LHCN-M2 (cell line): ENCODE results near the gene LAMA5. TPM values are rescaled to one million over a fixed set of nuclear protein-coding genes. Genes with fewer than 3 reads are reported as not detected.
A peak's percentile ranks its signal among the peaks of the same experiment; 100 is the strongest.

Experiments
- DNase-seq: peaks from one replicate; pipeline ENCODE4 v3.0.0-alpha.2; 2012; ENCODE audit warnings: low read depth
- total RNA-seq: library from RNA; depleted of rRNA; stranded (reverse); fragments of >200 nt; gene quantifications from 2 replicates; pipeline ENCODE4 v1.2.3, GENCODE V29; 2014; rRNA removed

LAMA5 gene
- total RNA-seq, 1 experiment from 2014 or later, result 29.2 TPM

DNA sequence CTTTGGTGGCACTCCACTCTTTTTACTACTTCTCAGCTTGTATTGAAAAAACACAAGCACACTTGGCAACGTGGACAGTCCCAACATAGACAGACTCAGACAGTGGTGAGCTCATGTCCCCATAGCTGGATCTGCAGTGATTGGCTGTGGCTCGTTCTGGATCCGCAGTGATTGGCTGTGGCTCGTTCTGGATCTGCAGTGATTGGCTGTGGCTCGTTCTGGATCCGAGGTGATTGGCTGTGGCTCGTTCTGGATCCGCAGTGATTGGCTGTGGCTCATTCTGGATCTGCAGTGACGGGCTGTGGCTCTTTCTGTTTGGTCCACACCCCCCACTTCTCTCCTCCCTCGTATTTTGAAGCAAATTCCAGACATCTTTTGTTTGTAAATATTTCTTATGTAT, 100.8 kb downstream of the LAMA5 start:
- no peak for DNase-seq

DNA sequence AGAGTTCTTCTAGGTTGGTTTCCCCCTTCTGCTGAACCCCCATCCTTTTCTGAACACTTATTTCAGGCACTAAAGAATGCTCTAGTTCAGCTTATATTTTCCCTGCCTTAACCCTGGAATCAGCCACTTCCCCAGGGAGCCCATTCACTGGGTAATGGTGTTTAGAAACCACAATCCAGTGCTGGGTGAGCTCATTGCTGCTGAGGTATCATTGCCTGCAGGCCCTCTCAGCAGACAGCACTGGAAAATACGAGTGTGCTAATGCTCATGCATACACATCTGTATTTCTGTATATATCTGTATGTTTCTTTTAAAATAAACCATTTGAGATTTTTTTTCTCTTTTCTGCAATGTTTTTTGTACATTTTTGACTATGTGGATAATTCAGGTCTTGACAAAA, 101.7 kb downstream of the LAMA5 start:
- DNase-seq, result peak; percentile 19

DNA sequence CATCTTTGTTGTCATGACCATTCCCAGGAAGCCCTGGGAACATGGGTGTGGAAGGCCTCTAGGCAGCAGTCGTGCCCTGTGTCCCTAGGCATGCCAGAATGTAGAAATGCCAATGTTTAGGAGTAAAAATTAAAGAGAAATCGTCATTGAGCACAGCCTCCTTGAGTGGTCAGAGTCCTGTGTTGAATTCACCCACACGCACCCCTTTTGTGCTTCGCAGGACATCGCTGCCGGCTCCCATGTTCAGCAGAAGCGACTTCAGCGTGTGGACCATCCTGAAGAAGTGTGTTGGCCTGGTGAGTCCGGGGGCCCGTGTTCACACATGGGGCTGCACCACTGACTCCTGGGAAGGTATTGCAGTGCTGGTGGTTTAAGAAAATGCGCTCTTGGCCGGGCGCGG, 103.7 kb downstream of the LAMA5 start:
- DNase-seq, result no peak

DNA sequence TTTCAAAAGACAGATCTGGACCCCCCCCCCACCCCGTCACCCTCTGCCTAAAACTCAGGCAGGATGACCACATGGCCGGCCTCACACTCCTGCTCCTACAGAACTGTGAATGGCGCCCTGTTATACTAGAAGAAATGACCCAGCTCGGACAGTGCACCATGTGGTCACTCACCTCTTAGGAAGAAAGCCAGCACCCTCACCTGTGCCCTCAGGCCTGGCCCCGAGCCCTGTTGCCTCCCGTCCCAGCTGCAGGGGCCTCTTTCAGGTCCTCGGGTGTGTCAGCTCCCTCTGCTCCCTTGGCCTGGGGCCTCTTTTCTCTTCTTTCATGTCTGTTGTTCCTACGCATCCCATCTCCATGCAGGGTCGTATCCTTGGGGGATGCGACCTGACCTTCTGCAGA, 105.0 kb downstream of the LAMA5 start:
- no peak for DNase-seq

DNA sequence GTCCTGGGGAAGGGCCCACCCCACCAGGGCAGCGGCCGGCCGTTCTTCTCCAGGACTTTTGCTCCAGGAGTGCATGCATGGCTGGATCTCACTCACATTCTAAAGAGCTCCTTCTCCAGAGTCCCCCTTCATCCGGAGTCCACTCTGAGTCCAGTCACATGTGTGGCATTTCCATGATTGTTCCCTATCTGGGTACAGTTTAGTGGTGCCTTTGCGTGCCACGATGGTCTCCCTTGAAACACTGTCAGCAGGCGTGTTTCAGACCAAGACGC, 107.9 kb downstream of the LAMA5 start:
- DNase-seq, result no peak

Other genes starting within 250 kb of the LAMA5 start
- 55.9 and 61.1 TPM in 2 replicates for gene LSM14B, start 244.8 kb downstream of the LAMA5 start, total RNA-seq
- gene PSMA7, start 223.9 kb downstream of the LAMA5 start, total RNA-seq, result 503 and 618 TPM in 2 replicates
- 14.3 and 18.0 TPM in 2 replicates for gene SS18L1, start 223.5 kb downstream of the LAMA5 start, total RNA-seq
- gene MTG2, start 184.3 kb downstream of the LAMA5 start, total RNA-seq, result 20.2 and 27.7 TPM in 2 replicates
- gene HRH3, start 147.0 kb downstream of the LAMA5 start, total RNA-seq, result not detected in 2 replicates
- gene OSBPL2, start 128.8 kb downstream of the LAMA5 start, total RNA-seq, result 11.3 and 12.7 TPM in 2 replicates
- 204 and 234 TPM in 2 replicates for gene ADRM1, start 64.3 kb downstream of the LAMA5 start, total RNA-seq
- gene RPS21, start 19.8 kb upstream of the LAMA5 start, total RNA-seq, result 1,447 and 2,174 TPM in 2 replicates
- gene CABLES2, start 40.0 kb upstream of the LAMA5 start, total RNA-seq, result 7.0 and 7.2 TPM in 2 replicates
- not detected in 2 replicates for gene RBBP8NL, start 60.2 kb upstream of the LAMA5 start, total RNA-seq
- gene GATA5, start 108.7 kb upstream of the LAMA5 start, total RNA-seq, result not detected in 2 replicates